Activated CD4-positive, alpha-beta T cell treated with anti-CD3 and anti-CD28 coated beads for 36 hours (primary cell): Measurements from ENCODE around the gene VASP. TPM values are rescaled to one million over a fixed set of nuclear protein-coding genes. Genes with fewer than 3 reads are reported as not detected.
"Not testable (repeated sequence)": the region's sequence is repeated elsewhere in the genome, so short reads cannot be mapped to it uniquely, and the experiment has no call there.

Experiments used
- ATAC-seq: fragments of 200-7000 bp; cut with Tn5 transposase; one replicate; pipeline ENCODE4 v1.10.0; 2021; ENCODE audit warnings: mild to moderate bottlenecking, moderate library complexity
- CTCF ChIA-PET: fragments of 350-600 bp; sonication (Branson Sonifier 250); formaldehyde crosslinking; loops from one replicate; lab custom pipeline; 2021; ENCODE audit warnings: antibody characterized with exemption; lab: Charles Lee
- POLR2A ChIA-PET: fragments of 350-600 bp; sonication (Branson Sonifier 250); formaldehyde crosslinking; loops from one replicate; lab custom pipeline; 2021; ENCODE audit warnings: antibody characterized with exemption, inconsistent platforms; lab: Charles Lee
- DNase-seq: peaks from one replicate; pipeline ENCODE4 v3.0.0-alpha.2; 2020
- H3K27ac Mint-ChIP-seq: one replicate; pipeline ENCODE4 v1.8.0; 2021; ENCODE audit warnings: mixed read lengths
- H3K27me3 Mint-ChIP-seq: one replicate; pipeline ENCODE4 v1.8.0; 2021; ENCODE audit warnings: mixed read lengths
- H3K36me3 Mint-ChIP-seq: one replicate; pipeline ENCODE4 v1.8.0; 2021; ENCODE audit warnings: low read depth, mixed read lengths
- H3K4me1 Mint-ChIP-seq: one replicate; pipeline ENCODE4 v1.8.0; 2021; ENCODE audit warnings: mixed read lengths
- H3K4me3 Mint-ChIP-seq: one replicate; pipeline ENCODE4 v1.8.0; 2021; ENCODE audit warnings: mild to moderate bottlenecking, moderate library complexity, mixed read lengths
- H3K9me3 Mint-ChIP-seq: one replicate; pipeline ENCODE4 v1.8.0; 2021; ENCODE audit warnings: low read depth, mixed read lengths
- intact Hi-C, 2 experiments: fragments of 100-400 bp; cut with DNase I in 1 of 2; cut with micrococcal nuclease in 1 of 2; formaldehyde crosslinking; loops; one replicate each; pipeline versions ENCODE4 v1.14.2 to v1.15.1; 2022 to 2024; cut with DNase I, micrococcal nuclease
- total RNA-seq, 2 experiments: library from RNA; stranded (reverse); gene quantifications; one replicate each; pipeline ENCODE4 v1.2.3, GENCODE V29; 2021

Gene VASP
- total RNA-seq, 2 experiments from 2014 or later: 152 to 153 TPM

DNA sequence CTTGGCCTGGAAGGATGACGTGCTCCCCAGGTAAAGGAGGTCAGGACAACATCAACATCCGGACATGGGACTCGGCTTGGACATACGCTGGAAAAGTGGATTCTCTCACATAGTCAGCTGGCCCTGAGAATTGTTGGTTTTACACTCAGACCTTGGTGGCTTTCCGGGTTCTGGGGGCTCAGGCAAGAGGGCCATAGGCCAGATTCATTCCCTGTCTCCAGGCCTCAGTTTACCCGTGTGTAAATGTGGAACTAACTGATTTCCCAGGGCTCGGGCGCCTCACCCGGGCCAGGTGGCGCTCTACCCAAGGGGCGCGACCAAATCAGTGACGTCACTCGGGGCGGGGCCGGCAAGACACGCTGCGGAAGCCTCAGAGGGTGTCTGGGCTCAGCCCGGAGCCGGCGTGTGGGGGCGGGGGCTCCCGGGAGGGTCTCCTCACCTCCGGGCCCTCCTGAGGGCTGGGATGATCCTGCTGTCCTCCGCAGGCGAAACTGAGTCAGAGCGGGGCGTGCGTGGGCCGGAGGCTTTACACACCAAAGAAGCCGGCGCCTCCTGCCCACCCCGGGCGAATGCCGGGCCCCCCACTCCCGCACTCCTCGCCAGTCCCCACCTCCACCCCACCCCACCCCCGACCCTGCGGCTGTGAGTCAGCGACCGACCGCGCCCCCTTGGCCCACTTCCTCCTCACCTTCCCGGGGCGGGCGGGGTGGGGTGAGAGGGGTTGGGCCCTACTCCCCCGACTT is 862 bp upstream of the VASP start:
- Mint-ChIP-seq H3K4me3 (peak overlapping the region; percentile 85), H3K36me3 (peaks cover 15% of the 10 kb centered on the region), H3K9me3 (no peaks in the 10 kb centered on the region), H3K27ac (peak overlapping the region; percentile 96), H3K27me3 (no peaks in the 10 kb centered on the region), H3K4me1 (peaks cover 38% of the 10 kb centered on the region)
- DNase-seq (peak; percentile 100), ATAC-seq (peak; percentile 80)
- ChIA-PET CTCF (interaction anchor here (0.6 to 2.3 kb wide), 10 partner anchors 9 to 184 kb away, joined by 3 to 15 read pairs (median 4); no protein-coding TSS in a partner anchor), POLR2A (no interaction called here)
- intact Hi-C loops: loop anchor here (1.0 to 5.0 kb wide), 22 partner anchors 9 to 759 kb away; partner anchors contain the start of genes OPA3 (in 2 of the 2), BCL3 (in 1 of the 2), BLOC1S3 (in 1 of the 2) and DMWD (in 1 of the 2)

GRCh38 chr19:45507872-45508416 is 665 bp downstream of the VASP start:
- Mint-ChIP-seq H3K9me3 (no peaks in the 10 kb centered on the region), H3K27me3 (no peaks in the 10 kb centered on the region), H3K36me3 (peaks cover 17% of the 10 kb centered on the region), H3K27ac (peak overlapping the region; percentile 51), H3K4me1 (peaks cover 44% of the 10 kb centered on the region), H3K4me3 (peak overlapping the region; percentile 85)
- CTCF ChIA-PET: interaction anchor here (0.6 to 0.8 kb wide), 2 partner anchors 9 to 395 kb away, joined by 3 to 4 read pairs; partner anchors contain the start of gene MYPOP
- no peak for ATAC-seq
- no peak for DNase-seq
- intact Hi-C loops: loop anchor here (1.0 to 5.0 kb wide), 14 partner anchors 11 to 761 kb away; partner anchors contain the start of genes BCL3 (in 1 of the 2), BLOC1S3 (in 1 of the 2), IRF2BP1 (in 1 of the 2) and MYPOP (in 1 of the 2)
- POLR2A ChIA-PET: no interaction called here

DNA sequence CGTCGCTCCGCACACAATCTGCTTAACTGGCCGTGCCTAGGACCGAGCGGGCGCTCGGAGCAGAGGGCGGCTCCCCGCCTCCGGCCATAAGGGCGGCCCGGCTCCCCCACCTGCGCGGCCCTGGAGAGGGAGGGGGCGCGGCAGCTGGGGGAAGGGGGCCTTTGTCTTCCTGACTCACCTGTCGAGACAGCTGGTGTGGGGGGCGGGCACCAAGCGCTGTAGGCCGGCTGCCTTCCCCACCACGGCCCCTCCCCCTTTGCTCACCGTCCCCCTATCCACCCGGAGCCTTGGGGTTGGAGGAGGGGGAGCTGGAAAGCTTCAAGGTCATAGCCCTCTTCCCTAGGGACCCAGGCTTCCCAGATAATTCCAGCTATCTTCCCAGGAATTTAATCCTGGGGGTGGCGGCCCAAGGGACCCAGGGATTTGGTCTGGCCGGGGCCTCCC is 1.2 kb downstream of the VASP start:
- intact Hi-C loops: loop anchor here (5.0 kb wide), 4 partner anchors 134 to 761 kb away; partner anchors contain the start of genes BCL3 (in 1 of the 2), RELB (in 1 of the 2) and TOMM40 (in 1 of the 2)
- no peaks in the 10 kb centered on the region for H3K27me3 Mint-ChIP-seq
- POLR2A ChIA-PET: no interaction called here

DNA sequence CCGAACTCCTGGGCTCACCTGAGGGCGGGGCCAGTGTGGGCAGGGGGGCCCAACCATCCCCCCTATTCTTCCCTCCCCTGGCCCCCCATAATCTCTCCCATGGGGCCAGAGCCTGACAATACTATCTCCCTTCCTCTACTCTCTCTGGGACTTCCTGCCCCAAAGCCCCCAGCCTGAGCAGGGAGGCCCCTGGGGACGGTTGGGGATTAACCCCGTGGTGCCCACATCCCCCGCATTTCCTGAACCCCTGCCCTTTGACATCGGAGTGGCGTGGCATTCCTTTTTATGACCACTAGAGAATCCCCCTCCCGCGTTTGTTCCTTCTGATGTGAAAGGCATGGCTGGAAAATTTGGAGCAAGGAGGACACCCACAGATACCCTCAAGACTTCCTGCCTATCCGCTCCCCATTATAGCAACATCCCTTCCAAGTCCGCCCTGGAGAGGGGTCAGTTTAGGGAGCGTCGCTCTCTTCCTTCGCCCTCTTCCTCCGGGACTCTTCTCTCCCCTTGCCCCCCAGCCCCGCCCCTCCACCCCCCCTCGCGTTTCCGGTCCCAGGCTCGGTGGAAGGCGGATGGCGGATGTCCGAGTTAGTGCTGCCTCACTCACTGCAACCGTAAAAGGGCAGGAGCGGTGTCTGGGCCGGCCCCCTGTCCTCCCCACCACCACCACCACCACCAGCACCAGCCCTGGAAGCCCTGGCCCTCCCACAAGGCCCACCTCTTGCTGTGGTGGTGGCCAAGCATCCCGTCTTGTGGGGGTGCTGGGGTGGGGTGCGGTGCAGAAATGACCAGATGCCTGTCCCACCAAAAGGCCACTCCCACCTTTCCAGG is 1.8 kb downstream of the VASP start:
- peak; percentile 60 for DNase-seq
- CTCF ChIA-PET: interaction anchor here (0.9 to 1.5 kb wide), 3 partner anchors 16 to 62 kb away, joined by 3 to 5 read pairs (median 4); no protein-coding TSS in a partner anchor
- ATAC-seq: no peak
- intact Hi-C loops: loop anchor here (5.0 kb wide), 4 partner anchors 133 to 762 kb away; partner anchors contain the start of genes BCL3 (in 1 of the 2), RELB (in 1 of the 2) and TOMM40 (in 1 of the 2)
- Mint-ChIP-seq H3K27me3 (no peaks in the 10 kb centered on the region), H3K9me3 (no peaks in the 10 kb centered on the region), H3K4me3 (peak overlapping the region; percentile 85), H3K4me1 (peaks cover 56% of the 10 kb centered on the region), H3K36me3 (peaks cover 20% of the 10 kb centered on the region), H3K27ac (peak overlapping the region; percentile 88)
- POLR2A ChIA-PET: no interaction called here

More for the DNA sequence above, 1.2 kb downstream of the VASP start:
- Mint-ChIP-seq H3K27ac (peak overlapping the region; percentile 88), H3K9me3 (no peaks in the 10 kb centered on the region), H3K4me3 (peak overlapping the region; percentile 85), H3K36me3 (peaks cover 20% of the 10 kb centered on the region), H3K4me1 (peaks cover 49% of the 10 kb centered on the region)
- ATAC-seq (no peak), DNase-seq (peak; percentile 78)
- CTCF ChIA-PET: interaction anchor here (0.6 to 0.8 kb wide), 2 partner anchors 10 to 394 kb away, joined by 3 to 4 read pairs; partner anchors contain the start of gene MYPOP

DNA sequence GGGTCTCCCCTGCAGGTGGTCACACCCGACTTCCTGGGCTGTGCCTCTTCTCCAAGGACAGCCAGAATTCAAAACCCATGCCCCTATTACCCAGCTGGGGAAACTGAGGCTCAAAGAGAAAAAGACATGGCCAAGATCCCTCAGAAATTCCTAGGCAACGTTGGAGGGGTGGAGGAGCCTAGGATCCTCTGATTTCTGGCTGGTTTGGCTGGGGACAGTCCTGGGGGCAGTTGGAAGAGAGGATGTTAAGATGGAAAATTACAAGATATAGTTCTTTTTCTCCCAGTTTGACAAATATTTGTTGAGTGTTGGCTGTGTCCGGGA is 2.4 kb downstream of the VASP start:
- ATAC-seq (no peak), DNase-seq (no peak)
- ChIA-PET POLR2A (no interaction called here), CTCF (interaction anchor here (0.6 to 1.5 kb wide), 4 partner anchors 15 to 322 kb away, joined by 3 to 5 read pairs (median 4); no protein-coding TSS in a partner anchor)
- peaks cover 20% of the 10 kb centered on the region for H3K36me3 Mint-ChIP-seq
- H3K27me3 Mint-ChIP-seq: no peaks in the 10 kb centered on the region
- no peaks in the 10 kb centered on the region for H3K9me3 Mint-ChIP-seq
- peak overlapping the region; percentile 85 for H3K4me3 Mint-ChIP-seq
- intact Hi-C loops: loop anchor here (5.0 kb wide), 4 partner anchors 133 to 762 kb away; partner anchors contain the start of genes BCL3 (in 1 of the 2), RELB (in 1 of the 2) and TOMM40 (in 1 of the 2)
- peaks cover 60% of the 10 kb centered on the region for H3K4me1 Mint-ChIP-seq
- peak overlapping the region; percentile 72 for H3K27ac Mint-ChIP-seq

- ATAC-seq, POLR2A ChIA-PET, intact Hi-C loops, H3K27ac Mint-ChIP-seq, H3K27me3 Mint-ChIP-seq, H3K9me3 Mint-ChIP-seq, DNase-seq: not testable (repeated sequence)
- peaks cover 62% of the 10 kb centered on the region for H3K4me1 Mint-ChIP-seq
- peaks cover 20% of the 10 kb centered on the region for H3K36me3 Mint-ChIP-seq
- CTCF ChIA-PET: interaction anchor here (0.6 to 1.5 kb wide), 6 partner anchors 16 to 886 kb away, joined by 3 to 6 read pairs (median 4); no protein-coding TSS in a partner anchor
- H3K4me3 Mint-ChIP-seq: peak overlapping the region; percentile 85
Observed at GRCh38 chr19:45510352-45510751, 3.1 kb downstream of the VASP start.

DNA sequence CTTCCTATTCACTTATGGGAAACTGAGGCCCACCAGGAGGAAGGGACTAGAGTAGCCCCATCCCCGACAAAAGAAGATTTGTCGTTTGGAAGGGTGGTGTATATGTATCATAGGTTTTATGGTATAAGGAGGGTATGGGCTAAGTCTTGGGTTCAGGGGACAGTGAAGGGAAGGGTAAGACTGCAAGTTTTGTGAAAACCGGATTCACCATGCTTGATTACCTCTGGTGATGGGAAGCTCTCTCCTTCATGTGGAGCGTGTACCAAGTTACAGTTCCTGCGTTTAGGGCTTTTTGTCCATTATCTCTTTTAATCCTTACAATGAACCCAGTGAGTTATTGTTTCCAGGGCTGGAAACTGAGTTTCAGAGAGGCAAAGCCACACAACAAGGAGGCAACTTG is 3.8 kb downstream of the VASP start:
- Mint-ChIP-seq H3K27me3 (no peaks in the 10 kb centered on the region), H3K9me3 (no peaks in the 10 kb centered on the region), H3K4me3 (peak overlapping the region; percentile 28), H3K4me1 (peaks cover 62% of the 10 kb centered on the region), H3K36me3 (peaks cover 24% of the 10 kb centered on the region), H3K27ac (peak overlapping the region; percentile 23)
- ATAC-seq (no peak), DNase-seq (no peak)
- CTCF ChIA-PET: interaction anchor here (0.7 to 1.5 kb wide), 3 partner anchors 26 to 885 kb away, joined by 4 to 6 read pairs (median 5); no protein-coding TSS in a partner anchor
- POLR2A ChIA-PET: interaction anchor here (0.7 kb wide), 1 partner anchor 131 kb away, joined by 4 read pairs; no protein-coding TSS in a partner anchor
- intact Hi-C loops: no loop called here

- CTCF ChIA-PET: interaction anchor here (0.9 to 1.1 kb wide), 2 partner anchors 13 to 45 kb away, joined by 3 read pairs; no protein-coding TSS in a partner anchor
- POLR2A ChIA-PET: no interaction called here
- H3K4me1 Mint-ChIP-seq: peaks cover 64% of the 10 kb centered on the region
- H3K27me3 Mint-ChIP-seq: no peaks in the 10 kb centered on the region
- H3K27ac Mint-ChIP-seq: peak overlapping the region; percentile 69
- ATAC-seq: no peak
- no peak overlapping the region for H3K4me3 Mint-ChIP-seq
- DNase-seq: no peak
- no peaks in the 10 kb centered on the region for H3K9me3 Mint-ChIP-seq
- H3K36me3 Mint-ChIP-seq: peaks cover 32% of the 10 kb centered on the region
- intact Hi-C loops: no loop called here
Observed at GRCh38 chr19:45512881-45513483, 5.7 kb downstream of the VASP start.

GRCh38 chr19:45514376-45515051 is 7.2 kb downstream of the VASP start:
- ChIA-PET CTCF (interaction anchor here (0.6 to 1.9 kb wide), 7 partner anchors 9 to 82 kb away, joined by 3 to 6 read pairs (median 4); no protein-coding TSS in a partner anchor), POLR2A (no interaction called here)
- DNase-seq (no peak), ATAC-seq (peak; percentile 72)
- peak overlapping the region; percentile 41 for H3K4me3 Mint-ChIP-seq
- intact Hi-C loops: no loop called here
- peaks cover 62% of the 10 kb centered on the region for H3K4me1 Mint-ChIP-seq
- H3K27me3 Mint-ChIP-seq: no peaks in the 10 kb centered on the region
- H3K36me3 Mint-ChIP-seq: peaks cover 34% of the 10 kb centered on the region
- H3K27ac Mint-ChIP-seq: peak overlapping the region; percentile 92
- H3K9me3 Mint-ChIP-seq: no peaks in the 10 kb centered on the region
